Fibroblast of pulmonary artery (primary cell): ENCODE results near the gene SORCS1.

Source experiments
- DNase-seq: peaks from one replicate; pipeline ENCODE4 v3.0.0-alpha.2; 2010; ENCODE audit warnings: low read depth
- H3K4me3 ChIP-seq: replicated peaks from 2 replicates; pipeline ENCODE4 v1.5.1; 2011; ENCODE audit warnings: low read depth, mild to moderate bottlenecking, control low read depth, low read length, moderate library complexity
- TF ChIP-seq, protein P1 (sequence below): IDR thresholded peaks from 2 replicates; pipeline ENCODE4 v1.5.1; 2011; ENCODE audit warnings: mild to moderate bottlenecking, control low read depth, low read length, inconsistent platforms; ENCODE audit errors: missing control alignments

Gene SORCS1

DNA sequence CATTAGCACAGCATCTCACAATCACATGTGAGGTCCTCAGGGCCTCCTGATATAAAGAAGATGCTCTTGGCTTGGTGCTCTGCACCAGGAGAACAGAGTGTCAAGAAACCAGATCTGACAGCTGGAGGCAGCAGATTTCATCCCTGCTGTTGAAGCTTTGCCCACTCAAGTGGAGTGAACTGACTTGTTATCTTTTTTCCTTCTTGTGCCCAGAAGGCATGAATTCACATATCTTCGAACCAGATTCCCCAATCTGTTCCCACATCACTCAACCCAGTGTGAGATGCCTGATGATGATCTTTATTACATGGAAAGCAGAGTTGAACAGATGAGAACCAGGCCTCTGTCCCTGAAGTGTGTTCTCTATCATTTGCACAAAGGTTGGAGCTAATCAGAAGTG lies 521.0 kb downstream of the SORCS1 start:
- TF ChIP-seq, protein P1, sequence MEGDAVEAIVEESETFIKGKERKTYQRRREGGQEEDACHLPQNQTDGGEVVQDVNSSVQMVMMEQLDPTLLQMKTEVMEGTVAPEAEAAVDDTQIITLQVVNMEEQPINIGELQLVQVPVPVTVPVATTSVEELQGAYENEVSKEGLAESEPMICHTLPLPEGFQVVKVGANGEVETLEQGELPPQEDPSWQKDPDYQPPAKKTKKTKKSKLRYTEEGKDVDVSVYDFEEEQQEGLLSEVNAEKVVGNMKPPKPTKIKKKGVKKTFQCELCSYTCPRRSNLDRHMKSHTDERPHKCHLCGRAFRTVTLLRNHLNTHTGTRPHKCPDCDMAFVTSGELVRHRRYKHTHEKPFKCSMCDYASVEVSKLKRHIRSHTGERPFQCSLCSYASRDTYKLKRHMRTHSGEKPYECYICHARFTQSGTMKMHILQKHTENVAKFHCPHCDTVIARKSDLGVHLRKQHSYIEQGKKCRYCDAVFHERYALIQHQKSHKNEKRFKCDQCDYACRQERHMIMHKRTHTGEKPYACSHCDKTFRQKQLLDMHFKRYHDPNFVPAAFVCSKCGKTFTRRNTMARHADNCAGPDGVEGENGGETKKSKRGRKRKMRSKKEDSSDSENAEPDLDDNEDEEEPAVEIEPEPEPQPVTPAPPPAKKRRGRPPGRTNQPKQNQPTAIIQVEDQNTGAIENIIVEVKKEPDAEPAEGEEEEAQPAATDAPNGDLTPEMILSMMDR, result no peak
- no peak for DNase-seq
- no peak overlapping the region for H3K4me3 ChIP-seq

DNA sequence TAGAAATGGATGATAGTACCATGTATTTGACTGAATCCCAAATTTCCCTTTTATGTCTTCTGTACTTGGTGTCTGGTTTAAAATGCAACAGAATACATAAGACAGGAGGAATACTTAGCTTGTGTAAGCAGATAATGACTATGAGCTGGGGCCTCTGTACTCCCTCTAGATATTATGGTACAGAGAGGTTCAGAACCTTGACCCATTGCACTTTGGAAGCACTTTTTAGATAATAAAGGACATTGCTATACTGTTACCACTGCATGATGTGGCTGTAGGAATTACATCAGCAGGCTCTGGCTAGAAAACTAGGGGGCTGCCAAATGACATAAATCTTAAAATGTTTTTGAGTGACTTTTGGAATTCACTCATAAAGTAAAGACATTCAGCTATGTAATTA lies 526.6 kb downstream of the SORCS1 start:
- no peak for DNase-seq
- TF ChIP-seq, protein P1, result no peak
- no peak overlapping the region for H3K4me3 ChIP-seq

DNA sequence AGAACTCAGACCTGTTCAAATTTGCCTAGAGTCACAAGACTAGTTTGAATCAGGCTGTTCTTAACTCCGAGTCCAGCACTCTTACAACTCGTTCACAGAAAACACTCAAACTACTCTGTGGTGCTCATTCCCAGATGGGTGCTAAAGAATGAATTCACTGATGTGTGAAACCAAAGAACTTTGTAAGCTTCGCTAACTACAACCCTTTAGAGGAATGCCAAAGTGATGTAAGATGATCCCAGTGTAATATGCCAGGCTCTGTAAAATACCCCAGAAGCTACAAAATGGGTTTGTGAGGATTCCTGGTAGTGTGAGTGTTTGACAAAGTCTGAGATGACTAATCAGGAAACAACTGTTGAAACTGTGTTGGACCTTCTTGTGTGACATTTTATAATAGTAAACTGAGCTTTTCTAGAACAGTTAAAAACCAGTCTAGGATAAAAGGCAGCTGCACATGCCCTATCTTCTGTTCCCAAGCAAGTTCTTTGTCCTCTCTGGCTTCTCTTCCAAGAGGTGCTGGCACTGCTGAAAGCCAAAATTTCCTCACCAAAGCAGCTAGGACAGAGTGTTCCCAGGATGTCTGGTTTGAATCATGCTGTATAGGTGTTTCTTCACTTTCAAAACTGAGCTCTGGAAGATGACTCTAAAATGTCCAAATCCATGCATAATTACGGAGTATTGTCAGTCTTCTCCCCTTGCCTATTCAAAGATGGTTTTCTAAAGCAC lies 527.6 kb downstream of the SORCS1 start:
- no peak for DNase-seq
- TF ChIP-seq, protein P1, result no peak
- H3K4me3 ChIP-seq, result no peak overlapping the region

DNA sequence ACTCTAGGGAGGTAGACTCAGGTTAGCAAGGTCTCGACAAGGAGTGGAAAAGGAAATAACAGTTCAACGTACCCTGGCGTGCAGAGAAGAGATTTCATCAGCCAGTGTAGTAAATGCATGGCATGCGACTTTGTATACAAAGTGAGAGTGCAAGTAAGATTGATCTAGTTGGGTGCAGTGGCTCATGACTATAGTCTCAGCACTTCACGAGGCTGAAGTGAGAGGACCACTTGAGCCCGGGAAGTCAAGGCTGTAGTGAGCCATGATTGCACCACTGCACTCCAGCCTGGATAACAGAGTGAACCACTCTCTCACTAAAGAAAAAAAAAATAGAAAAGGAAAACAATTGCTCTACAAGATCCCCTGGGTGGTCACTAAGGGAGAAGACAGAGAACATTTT lies 528.6 kb downstream of the SORCS1 start:
- TF ChIP-seq, protein P1, result no peak
- H3K4me3 ChIP-seq, result no peak overlapping the region
- no peak for DNase-seq

DNA sequence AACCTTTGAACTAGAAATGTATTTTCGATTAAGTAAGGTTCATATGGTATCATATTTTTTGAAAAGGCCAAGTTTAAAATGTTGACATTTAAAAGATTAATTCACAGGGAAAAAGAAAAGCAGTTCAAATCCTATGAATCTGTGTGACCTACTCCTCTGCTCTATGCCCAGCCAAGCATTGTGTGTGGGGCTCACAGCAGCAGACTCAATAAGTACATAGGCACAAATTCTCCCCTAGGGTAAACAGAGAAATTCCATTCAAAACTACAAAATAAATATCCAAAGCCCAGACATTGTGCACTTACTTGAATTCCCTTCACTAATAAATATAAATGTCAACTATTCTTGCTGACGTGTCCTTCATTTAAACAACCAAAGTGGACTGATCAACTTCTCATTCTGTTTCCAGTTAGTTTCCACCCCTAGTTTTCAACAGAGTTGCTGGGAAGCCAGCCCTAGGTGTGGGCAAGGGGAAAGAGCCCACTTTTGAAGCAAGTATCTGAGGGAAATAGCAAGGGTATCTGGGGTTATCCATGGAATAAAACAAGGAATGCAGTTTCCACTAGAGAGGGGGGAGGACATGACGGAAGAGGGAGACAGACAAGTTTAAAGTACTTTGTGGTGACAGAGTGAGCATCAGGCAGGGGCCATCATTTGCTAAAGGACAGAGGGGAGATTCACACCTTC lies 533.3 kb downstream of the SORCS1 start:
- no peak overlapping the region for H3K4me3 ChIP-seq
- TF ChIP-seq, protein P1, result no peak
- DNase-seq, result no peak

DNA sequence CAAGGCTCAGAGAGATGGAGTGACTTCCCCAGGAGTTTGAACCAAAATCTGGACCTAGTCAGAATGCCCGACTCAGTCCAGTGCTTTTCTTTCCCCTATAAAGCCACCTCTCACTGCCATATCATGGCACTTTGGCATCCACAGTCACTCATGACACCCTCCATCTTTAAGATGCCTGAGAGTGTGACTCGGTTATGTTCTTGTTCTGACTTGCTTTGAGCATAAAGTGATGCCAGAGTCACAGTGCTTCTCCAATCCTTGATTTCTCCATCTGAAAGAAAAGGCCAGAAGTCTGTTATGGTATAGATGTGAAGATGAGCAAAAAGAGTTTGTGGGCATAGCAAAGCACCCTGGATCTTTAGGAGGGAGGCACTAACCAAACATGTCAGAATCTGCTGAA lies 538.1 kb downstream of the SORCS1 start:
- TF ChIP-seq, protein P1, result no peak
- no peak for DNase-seq
- no peak overlapping the region for H3K4me3 ChIP-seq
